GM21423 (cell line): Measurements from ENCODE around the gene ACOX1.

Experiments used
- ATAC-seq: cut with Tn5 transposase; IDR thresholded peaks from one replicate; pipeline ENCODE4 v1.9.1; 2021; ENCODE audit warnings: mild to moderate bottlenecking, moderate library complexity; ENCODE audit not compliant: unreplicated experiment

Gene ACOX1

DNA sequence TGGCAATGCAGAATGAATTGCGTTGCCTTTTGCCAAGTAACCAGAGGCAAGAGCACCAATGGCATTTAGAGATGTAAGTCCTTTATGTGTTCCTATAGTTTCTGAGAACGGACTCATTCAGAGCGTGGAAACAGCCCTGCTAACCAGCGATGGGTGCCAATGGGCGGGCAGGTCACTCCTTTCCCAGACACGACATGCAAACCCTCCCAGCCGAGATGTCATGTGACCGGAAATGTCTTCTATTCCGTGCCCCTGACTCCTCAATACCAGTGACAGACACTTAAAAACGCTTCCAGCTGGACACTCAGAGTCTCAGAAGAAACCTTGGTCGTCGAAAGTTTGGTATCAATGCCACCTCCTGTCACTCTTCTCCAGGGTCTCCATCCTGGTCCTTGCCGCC lies 41.3 kb downstream of the ACOX1 start:
- no peak for ATAC-seq

DNA sequence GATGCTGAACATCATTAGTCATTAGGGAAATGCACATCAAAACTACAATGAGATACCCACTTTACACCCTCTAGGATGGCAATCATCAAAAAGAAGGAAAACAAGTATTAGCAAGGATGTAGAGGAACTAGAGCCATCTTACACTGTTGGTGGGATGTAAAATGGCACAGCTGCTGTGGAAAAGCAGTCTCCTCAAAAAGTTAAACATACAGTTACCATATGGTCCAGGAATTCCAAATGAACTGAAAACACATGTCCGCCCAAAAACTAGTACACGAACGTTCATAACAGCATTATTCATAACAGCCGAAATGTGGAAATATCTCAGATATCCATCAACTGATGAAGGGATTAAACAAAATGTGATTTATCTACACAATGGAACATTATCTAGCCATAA lies 45.2 kb downstream of the ACOX1 start:
- ATAC-seq = no peak

DNA sequence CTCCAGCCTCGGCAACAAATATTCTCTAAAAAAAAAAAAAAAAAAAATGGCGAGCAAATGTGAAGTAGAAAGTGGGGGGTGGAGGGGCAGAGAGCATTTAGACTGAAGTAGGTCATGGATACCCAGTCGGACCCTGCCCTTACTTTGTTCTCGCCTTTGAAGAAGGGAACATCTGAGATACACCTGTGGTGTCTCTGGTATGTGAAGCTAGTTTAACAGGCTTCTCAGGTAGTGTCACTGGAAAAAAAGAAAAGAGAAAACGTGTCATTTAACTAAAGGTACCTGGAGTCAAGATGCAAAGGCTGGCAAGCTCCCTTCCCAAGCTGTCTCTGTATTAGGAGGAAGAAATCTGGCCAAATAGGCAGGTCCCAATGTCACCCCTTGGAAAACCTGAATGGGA lies 46.1 kb downstream of the ACOX1 start:
- no peak for ATAC-seq

DNA sequence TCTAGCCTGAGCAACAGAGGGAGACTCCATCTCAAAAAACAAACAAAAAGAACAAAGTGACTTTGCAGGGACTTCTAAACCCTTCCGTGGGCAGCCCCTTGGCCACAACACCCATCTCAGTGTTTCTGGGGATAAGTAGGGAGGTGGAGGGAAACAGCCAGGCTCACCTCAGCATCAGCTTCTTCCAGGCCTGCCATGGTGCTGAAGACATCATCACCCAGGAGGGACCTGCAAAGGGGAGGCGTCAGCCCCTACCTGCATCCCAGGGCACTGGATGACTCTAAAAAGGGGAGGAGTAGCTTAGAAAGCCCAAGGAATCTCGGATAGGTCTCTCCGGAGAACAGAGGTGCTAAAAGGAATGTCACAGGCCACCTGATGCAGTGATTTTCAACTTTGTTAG lies 47.9 kb downstream of the ACOX1 start:
- ATAC-seq = no peak

DNA sequence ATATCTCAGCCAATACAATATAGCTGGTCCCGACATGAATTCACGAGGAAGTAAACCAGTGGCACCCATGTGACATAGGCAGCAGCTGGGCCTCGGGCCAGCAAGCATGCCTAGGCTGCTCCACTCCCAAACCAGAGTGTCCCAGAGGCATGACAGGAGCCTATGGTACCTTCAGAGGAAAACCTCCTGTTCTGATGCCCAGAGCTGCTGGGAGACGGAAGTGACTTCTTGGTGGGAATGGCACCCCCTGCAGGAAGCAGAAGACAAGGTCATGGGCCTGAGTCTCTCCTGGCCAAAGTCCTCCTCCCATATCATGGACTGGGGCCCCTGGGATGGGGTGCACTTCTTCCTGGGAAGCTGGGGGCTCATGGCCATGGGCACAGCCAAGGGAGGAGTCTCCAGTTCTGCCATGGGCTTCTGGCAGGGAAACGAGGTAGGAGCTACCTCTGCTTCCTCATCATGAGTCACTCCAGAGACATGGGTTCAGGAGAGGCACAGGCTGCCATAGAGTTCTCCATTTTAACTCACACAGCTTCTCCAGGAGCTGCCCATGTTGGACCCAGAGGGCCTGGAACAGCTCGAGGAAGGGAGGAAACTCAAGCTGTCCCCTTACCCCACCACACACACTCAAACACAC lies 51.6 kb downstream of the ACOX1 start:
- no peak for ATAC-seq

DNA sequence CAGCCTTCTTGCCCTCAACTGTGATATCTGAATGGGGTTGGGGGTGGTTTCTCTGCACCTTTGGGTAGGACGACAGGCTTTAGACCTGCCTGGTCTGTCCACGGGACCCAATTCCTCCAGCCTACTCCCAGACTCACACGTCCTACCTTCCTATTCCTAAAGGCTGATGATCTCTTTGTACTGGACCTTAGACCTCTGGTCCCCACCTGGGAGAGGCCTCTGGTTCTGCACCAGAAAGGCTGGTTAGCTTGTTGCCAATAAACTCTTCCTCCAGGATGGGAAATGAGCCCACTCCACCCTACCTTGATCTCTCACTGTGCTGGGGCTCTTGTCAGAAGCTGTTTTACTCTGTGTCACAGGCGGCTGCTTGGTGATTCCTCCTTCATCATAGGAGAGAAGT lies 52.5 kb downstream of the ACOX1 start:
- no peak for ATAC-seq

DNA sequence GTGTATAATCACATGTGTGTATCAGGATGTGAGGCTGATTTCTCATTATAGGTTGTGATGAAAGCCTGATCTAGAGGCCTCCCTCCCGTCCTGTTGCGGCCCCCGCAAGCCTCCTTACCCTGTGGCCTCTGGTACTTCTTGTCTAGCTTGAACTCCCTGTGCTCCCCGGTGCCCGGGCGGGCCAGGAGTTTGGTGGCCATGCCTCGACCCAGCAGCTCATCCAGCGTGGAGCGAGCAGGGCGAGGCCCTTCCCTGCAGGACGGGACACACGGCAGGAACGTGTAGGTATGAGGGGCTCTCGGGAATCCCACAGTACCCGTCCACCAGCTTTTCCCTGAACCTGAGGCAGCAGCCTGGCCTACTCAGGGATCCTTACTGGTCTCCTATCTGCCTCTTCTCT lies 53.1 kb downstream of the ACOX1 start:
- no peak for ATAC-seq

DNA sequence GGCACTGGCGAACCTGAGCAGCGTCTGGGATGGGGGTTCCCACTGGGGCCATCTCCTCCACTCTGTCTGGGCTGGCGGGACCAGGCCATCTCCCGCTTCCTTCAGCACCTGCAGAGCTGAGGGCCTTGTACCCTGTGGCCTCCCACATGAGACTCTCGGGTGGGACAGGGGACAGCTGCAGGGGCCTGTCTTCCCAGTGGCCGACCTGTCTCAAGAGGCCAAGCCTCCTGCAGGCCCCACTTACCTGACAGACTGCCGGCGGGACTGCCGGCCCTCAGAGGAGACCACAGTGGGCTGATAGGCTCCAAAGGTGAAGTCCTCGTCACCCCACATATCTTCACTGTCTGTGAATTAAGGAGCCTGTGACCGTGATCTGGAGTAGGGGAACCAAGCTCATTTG lies 53.9 kb downstream of the ACOX1 start:
- ATAC-seq = no peak

DNA sequence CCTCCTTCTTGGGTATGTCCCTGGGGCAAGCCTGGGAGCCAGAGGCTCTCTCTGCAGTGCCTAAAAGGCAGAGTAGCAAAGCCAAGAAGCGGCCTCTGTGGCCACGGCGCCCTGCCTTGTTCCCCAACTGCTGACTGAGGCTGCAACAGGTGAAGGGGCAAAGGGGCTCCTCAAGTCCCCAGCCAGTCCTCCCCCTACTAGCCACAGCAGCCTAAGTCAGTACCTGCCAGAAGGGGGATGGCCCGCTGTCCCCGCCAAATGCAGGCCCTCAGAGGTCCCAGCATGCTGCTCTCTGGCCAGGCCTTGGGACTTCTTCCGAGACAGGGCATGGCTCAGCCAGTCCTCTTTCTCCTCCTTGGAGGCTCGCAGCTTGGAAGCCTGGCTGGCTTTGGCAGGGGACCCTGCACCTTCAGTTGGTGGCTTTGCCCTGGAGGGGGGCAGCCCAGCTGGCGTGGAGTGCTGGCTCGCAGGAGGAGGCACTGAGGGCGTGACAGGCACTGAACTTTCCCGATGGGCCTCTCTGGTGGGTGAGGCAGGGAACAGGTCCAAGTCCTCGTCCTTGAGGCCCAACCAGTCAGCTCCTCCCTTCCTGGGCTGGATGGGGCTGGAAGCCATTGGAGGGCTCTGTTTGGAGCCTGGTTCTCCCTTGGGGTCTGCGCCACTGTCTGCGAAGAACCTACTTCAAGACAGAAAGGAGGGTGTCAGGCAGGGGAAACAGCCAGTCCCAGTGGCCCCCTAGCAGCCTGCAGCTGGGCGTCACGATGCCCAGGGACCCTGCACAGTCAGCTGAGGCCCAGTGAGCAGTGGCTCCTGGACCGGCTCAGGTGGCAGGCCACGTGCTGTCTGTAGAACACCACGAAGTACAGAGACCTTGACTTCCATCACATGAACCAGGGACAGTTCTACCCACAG lies 55.7 kb downstream of the ACOX1 start:
- no peak for ATAC-seq

DNA sequence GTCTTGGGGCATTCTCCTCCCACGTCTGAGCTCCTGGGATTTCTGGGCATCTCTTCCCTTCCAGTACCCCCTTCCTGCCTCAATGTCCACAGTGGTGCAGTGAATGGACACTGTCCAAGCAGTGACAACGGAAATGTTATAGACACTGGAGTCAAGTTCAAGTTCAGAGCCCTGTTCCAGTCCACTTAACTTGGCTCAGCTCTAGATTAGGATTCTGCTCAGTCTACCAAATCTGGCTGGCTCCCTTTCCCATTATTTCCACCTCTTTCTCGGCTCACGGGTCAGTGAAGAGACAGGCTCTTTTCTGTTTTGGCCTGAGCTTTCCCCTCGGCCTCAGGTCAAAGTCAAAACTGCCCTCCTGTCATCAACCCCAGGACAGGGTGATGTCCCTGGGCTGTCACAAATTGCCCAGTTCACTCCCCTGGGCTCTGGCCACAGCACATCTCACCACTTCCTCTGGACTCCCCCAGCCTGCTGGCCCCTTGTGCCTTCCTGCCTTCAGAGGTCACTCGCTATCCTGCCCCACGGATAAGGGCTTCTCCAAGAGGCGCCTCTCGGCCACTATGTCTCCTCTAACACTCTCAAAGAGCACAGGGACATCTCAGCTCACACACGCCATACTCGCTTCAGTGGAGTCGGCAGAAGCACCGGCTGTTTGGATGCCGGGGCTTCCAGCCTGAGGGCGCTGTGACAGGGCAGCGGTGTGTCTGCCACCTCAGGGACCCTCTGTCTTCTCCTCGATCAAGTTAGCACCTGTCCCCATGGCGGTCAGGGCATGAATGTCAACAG lies 56.6 kb downstream of the ACOX1 start:
- ATAC-seq = no peak

DNA sequence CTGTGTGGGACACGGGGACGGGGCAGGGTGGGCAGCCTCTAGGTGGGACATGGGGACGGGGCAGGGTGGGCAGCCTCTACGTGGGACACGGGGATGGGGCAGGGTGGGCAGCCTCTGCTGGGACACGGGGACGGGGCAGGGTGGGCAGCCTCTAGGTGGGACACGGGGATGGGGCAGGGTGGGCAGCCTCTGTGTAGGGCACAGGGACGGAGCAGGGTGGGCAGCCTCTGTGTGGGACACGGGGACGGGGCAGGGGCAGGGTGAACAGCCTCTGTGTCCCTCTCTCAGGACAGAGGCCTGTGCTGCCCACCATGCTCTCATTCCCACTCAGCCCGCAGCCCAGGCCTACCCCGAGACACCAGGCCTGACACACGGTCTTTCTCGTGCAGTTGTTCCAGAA lies 57.4 kb downstream of the ACOX1 start:
- ATAC-seq = no peak

DNA sequence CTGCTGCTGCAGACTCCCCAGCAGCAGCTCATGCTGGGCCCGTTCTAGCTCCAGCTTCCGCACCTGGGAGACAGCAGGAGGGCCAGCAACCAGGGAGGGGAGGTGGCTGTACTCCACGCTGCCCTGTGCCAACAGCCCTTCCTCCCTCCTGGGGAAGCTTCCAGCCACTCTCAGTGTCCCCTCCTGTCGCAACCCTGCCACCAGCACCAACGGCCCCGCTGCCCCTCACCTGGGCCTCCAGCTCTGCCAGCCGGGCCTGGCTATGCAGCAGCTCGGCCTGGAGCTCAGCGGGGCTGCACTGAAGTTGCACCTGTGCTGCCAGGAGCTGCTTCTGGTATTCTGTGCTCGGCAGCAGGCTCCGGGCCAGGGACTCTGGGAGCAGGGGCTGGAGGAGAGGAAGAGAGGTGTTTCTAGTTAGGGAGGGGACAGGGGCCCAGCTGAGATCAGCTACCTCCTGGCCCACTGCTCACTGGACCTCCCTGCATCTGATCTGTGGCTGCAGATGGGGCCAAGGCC lies 58.9 kb downstream of the ACOX1 start:
- no peak for ATAC-seq

DNA sequence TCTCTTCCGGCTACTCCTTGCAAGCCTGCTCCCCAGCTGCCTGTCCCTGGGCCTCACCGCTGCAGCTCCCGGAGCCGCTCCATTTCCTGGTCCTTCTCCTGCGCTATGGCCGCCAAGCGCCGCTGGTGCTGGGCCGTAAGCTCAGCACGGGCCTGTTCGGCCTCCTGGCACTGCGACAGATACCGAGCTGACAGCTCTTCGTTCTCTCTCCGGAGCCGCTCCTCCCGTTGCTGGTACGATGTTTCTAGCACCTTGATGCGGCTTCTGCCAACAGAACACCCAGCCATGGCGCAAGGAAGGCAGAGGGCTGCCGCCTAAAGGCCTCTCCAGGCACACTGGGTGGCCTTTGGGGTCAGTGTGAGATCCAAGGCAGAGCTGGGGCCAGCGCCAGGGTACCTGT lies 59.4 kb downstream of the ACOX1 start:
- no peak for ATAC-seq

DNA sequence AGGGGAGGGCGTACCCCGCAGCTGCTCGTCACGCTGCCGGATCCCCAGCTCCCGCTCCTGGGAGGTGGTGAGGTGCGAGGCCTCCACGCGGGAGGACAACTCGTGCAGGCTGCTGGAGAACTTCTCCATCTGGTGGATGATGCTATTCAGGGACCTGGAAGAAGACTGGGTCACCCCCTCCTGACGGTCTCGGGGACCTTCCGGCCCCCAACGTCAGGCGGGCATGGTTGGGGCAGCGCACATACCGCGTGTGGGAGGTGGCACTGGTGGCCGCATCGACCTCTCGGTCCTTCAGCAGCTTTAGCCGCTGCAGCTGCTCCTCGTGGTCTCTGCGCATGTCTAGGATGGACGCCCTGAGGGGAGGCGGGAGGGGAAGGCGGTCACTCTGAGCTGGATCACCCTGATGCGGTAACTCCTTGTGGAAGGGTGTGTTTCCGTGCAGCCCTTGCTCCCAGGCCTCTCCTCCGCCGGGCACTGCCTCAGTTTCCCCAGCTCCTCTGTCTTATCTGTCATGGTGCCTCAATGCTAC lies 61.0 kb downstream of the ACOX1 start:
- ATAC-seq = no peak

DNA sequence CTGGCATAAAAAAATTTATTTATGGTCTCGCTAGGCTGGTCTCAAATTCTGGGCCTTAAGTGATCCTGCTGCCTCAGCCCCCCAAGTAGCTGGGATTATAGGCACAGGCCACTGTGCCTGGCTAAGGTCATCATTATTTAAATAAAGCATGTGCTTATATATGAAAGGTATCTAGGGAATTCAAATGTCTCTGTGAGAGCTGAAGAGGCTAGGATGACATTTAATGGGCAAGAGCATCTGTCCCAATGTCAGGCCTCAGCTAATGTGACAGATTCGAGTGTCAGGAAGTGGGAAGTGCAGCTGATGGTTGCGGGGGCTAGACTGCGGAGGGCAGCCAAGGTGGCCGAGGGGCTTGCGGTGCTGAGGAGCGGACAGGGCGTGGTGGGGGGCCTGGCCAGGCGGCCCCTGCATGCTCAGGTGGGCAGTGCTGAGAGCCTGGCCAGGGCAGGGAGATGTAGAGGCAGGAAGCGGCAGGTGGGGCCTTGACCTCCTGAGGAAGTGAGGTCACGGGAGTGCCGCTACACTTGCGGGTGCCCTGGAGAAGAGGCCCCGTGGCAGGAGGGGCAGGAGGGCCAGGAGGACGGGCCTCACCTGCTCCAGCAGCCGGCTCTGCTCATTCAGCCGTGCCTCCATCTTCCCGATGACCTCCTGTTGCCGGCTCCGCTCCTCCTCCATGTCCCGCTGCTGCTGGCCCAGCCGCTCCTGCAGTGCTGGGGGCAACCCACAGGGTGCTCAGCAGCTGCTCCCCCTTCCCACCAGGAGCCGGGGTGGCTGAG lies 61.6 kb downstream of the ACOX1 start:
- ATAC-seq = no peak

DNA sequence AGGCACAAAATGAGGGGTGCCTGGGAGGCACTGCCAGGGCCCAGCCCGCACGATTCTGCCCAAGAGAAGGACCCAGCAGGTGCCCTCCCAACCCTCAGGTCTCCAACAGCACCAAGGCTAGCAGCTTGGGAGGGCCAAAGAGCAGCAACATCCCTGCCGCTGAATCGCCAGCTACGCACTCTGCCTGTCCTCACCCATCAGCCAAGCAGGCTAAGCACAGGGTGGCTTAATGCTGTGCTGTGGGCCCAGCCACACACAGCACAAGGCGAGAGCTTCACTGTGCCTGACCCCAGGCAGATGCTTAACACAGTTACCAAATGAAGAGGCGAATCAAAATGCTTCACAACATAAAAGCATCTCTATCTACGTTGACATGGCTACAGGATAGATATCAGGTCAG lies 63.7 kb downstream of the ACOX1 start:
- ATAC-seq = no peak

DNA sequence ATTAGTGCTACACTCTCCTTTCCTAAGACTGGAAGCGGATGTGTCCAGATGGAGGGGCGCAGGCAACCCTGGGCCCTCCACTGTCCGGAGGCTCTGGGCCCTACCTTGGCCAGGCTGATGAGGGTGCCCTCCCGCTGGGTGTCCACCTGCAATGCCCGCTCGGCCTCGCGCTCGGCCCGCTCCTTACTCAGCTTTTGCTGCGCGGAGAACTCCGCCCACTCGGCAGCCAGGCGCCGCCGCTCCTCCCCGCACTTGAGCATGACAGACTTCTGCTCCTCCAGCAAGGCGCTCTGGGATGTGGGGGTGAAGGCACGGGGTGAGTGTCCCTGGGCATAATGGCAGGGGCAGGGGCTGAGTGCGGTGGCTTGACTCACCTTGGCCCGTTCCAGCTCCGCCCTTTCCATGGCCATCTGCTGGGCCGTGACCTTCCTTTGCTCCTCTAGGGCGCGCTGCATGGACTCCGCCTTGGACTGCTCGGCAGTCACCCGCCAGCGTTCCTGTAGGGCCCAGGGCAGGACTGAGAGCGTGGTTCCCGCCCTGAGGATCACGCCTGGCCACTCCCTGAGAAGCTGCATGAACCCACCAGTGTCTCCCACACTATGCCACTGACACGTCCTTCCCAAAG lies 64.2 kb downstream of the ACOX1 start:
- ATAC-seq = no peak

DNA sequence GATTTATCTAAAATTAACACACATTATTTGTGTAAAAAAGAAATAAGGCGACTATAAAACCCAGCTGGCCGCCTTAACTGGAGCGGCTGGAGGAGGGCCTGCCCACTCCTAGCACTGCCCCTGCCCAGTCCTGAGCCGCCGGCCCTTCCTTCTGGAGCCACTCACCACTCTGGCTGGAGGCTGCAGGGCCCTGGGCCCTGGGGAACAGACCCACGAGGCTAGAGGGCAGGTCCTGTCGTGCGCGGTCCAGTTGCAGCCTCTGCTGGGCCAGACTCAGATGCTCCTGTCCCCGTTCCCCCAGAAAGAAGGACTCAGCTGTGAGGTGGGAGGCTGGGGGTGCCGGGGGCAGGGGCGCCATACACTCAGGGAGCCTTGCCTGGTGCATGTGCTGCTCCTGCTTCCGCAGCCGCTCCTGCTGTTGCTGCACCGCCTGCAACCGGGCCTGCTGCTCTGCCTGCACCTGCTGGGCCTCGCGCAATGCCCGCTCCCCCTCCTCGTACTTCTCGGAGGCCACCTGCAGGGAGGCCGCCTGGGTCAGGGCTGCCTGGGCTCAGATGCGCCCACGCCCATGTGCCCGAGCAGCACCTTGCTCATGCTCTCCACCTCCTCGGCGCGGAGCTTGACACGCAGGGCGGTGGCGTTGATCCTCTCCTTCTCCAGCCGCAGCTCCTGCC lies 65.3 kb downstream of the ACOX1 start:
- ATAC-seq = no peak

DNA sequence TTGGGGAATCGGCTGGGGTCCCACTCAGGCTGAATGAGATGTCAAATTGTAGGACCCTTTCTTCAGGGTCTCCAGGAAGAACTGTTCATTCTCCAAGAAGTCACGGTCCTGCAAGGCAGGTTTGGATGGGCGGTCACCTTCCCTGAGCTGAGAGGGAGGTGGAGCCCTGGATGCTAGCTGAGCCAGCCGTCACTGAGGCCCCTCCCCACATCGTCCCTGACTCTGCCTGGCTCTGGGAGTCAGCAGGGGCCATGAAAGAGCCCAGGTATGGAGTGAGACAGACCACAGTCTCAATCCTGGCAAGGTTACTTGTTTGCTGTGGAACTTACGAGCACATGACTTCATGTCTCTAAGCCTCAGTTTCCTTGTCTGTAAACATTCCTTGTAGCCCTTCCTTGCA lies 68.3 kb downstream of the ACOX1 start:
- ATAC-seq = no peak
